Left colon (tissue), 2 donors: ENCODE results near the gene SPG11. TPM values are rescaled to one million over a fixed set of nuclear protein-coding genes. Genes with fewer than 3 reads are reported as not detected.
"Not testable (repeated sequence)": the region's sequence is repeated elsewhere in the genome, so short reads cannot be mapped to it uniquely, and the experiment has no call there.

ENCODE experiments used
- ATAC-seq: fragments of 200-7000 bp; cut with Tn5 transposase; one replicate; pipeline ENCODE4 v1.9.1; 2020; ENCODE audit warnings: mild to moderate bottlenecking, moderate library complexity
- DNase-seq, 2 donors: peaks; one replicate each; pipeline ENCODE4 v3.0.0-alpha.2; 2020
- intact Hi-C, 2 donors: fragments of 100-400 bp; cut with DNase I in 1 of 2; cut with micrococcal nuclease in 1 of 2; formaldehyde crosslinking; loops; one replicate each; pipeline versions ENCODE4 v1.11.2 to v1.14.0; 2022; cut with DNase I, micrococcal nuclease
- total RNA-seq, 2 donors: library from RNA; stranded (reverse); fragmentation: NEBNext Ultra II Directional; extraction: Animal tissue kit (Norgen Biotek cat#: 25700); gene quantifications; one replicate each; pipeline ENCODE4 v1.2.1, GENCODE V29; 2021
- donor health status: DM: no; HTN: no; CAD: no.
- donor health status: DM: yes; HTN: yes; CAD: no.

The SPG11 gene
- total RNA-seq, 2 donors from 2014 or later, result 90.7 to 113 TPM

- intact Hi-C loops, ATAC-seq, DNase-seq: not testable (repeated sequence)
Observed at GRCh38 chr15:44690245-44690644, 26.8 kb upstream of the SPG11 start.

- DNase-seq, intact Hi-C loops, ATAC-seq: not testable (repeated sequence)
Observed at GRCh38 chr15:44689318-44689717, 25.9 kb upstream of the SPG11 start.

- ATAC-seq (peak; percentile 90), DNase-seq (peak; percentile 91 to 96)
Observed at GRCh38 chr15:44682809-44683682, 19.6 kb upstream of the SPG11 start.

GRCh38 chr15:44682211-44682610 lies 18.7 kb upstream of the SPG11 start:
- DNase-seq (no peak), ATAC-seq (no peak)
- intact Hi-C loops, result no loop called here

More at GRCh38 chr15:44682809-44683682, 19.6 kb upstream of the SPG11 start:
- intact Hi-C loops, result not testable (repeated sequence)

GRCh38 chr15:44676676-44677075 lies 13.2 kb upstream of the SPG11 start:
- DNase-seq (peak in 1 of 2 donors; percentile 24), ATAC-seq (peak; percentile 64)
- intact Hi-C loops, result no loop called here

GRCh38 chr15:44675911-44676310 lies 12.4 kb upstream of the SPG11 start:
- DNase-seq (no peak), ATAC-seq (peak; percentile 29)
- intact Hi-C loops, result no loop called here

GRCh38 chr15:44673639-44674038 lies 10.2 kb upstream of the SPG11 start:
- no peak for ATAC-seq
- intact Hi-C loops, result no loop called here
- DNase-seq, result no peak

GRCh38 chr15:44670087-44670950 lies 6.9 kb upstream of the SPG11 start:
- no peak for DNase-seq
- no peak for ATAC-seq
- intact Hi-C loops, result no loop called here

GRCh38 chr15:44668921-44669320 lies 5.5 kb upstream of the SPG11 start:
- DNase-seq (no peak), ATAC-seq (no peak)
- intact Hi-C loops, result no loop called here

- DNase-seq (no peak), ATAC-seq (no peak)
- intact Hi-C loops, result no loop called here
Observed at GRCh38 chr15:44667039-44667360, 3.5 kb upstream of the SPG11 start.

- no peak for ATAC-seq
- no peak for DNase-seq
- intact Hi-C loops, result no loop called here
Observed at GRCh38 chr15:44666210-44667038, 3.0 kb upstream of the SPG11 start.

GRCh38 chr15:44662478-44663409 lies 718 bp downstream of the SPG11 start:
- intact Hi-C loops, result loop anchor here (5.0 kb wide), 1 partner anchor 75 kb away; the partner anchor contains the start of gene TRIM69 (in 2 of the 2)
- ATAC-seq (peak; percentile 79), DNase-seq (peak; percentile 83 to 85)

GRCh38 chr15:44661576-44661975 lies 1.9 kb downstream of the SPG11 start:
- ATAC-seq (no peak), DNase-seq (no peak)
- intact Hi-C loops, result loop anchor here (5.0 kb wide), 1 partner anchor 76 kb away; the partner anchor contains the start of gene TRIM69 (in 2 of the 2)

- ATAC-seq (no peak), DNase-seq (no peak)
- intact Hi-C loops, result no loop called here
Observed at GRCh38 chr15:44659056-44659455, 4.4 kb downstream of the SPG11 start.

- ATAC-seq (no peak), DNase-seq (no peak)
- intact Hi-C loops, result no loop called here
Observed at GRCh38 chr15:44657378-44657777, 6.1 kb downstream of the SPG11 start.

- intact Hi-C loops, result no loop called here
Observed at GRCh38 chr15:44656913-44657312, 6.5 kb downstream of the SPG11 start.

GRCh38 chr15:44656298-44656697 lies 7.2 kb downstream of the SPG11 start:
- intact Hi-C loops, result no loop called here
- DNase-seq (no peak), ATAC-seq (no peak)

More at GRCh38 chr15:44656913-44657312, 6.5 kb downstream of the SPG11 start:
- ATAC-seq, result no peak
- DNase-seq, result no peak

GRCh38 chr15:44654858-44655257 lies 8.6 kb downstream of the SPG11 start:
- intact Hi-C loops, result no loop called here
- ATAC-seq, result no peak
- DNase-seq, result no peak
